ENCODE measurements around the gene RNU4-1.
A peak's percentile ranks its signal among the peaks of the same experiment; 100 is the strongest.

Gene RNU4-1

DNA sequence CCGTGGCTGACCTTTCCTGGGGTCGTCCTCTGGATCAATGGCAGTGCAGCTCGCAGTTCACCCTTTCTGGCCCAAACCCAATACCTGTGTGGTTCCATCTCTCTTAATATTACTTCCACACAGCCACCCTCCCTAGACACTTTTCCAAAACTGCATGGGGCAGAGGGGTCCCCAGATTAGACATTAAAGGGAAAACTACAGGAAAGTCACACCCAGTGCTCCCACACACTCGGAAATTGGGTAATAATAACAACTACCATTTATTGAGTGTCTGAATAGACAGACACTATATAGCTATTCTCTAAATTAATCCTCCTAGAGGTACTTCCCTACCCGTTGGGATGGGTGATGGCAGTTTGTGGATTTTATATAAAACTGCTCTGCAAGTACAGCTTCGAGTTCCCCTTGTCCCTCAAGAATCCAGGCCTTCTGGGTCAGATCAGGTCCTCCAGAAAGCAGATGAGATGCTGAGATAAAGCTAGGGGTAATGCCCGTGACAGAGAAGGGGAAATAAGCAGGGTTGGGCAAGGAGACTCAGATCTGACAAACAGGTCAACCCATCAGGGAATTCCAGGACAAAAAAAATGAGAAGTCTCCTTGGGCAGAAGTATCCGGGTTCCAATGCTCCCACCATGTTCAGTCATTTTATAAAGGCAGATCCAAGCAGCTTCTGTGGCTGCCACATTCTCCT lies 26.7 kb downstream of the RNU4-1 start:
- ATAC-seq (ENCODE audit: low read depth) = no peak
- Histone ChIP-seq H3K4me1 (ENCODE audit: insufficient read depth, poor library complexity, severe bottlenecking) (peaks cover 20% of the 10 kb centered on the region), H3K4me3 (ENCODE audit: severe bottlenecking) (no peak overlapping the region), H3K9me3 (ENCODE audit: severe bottlenecking) (no peaks in the 10 kb centered on the region), H3K36me3 (ENCODE audit: low read depth) (peaks cover 37% of the 10 kb centered on the region), H3K27me3 (ENCODE audit: insufficient read depth, poor library complexity, severe bottlenecking) (no peaks in the 10 kb centered on the region), H3K27ac (ENCODE audit: poor library complexity, severe bottlenecking) (no peak overlapping the region)
- DNase-seq (ENCODE audit: low spot score) = no peak
- TF ChIP-seq, protein P1, sequence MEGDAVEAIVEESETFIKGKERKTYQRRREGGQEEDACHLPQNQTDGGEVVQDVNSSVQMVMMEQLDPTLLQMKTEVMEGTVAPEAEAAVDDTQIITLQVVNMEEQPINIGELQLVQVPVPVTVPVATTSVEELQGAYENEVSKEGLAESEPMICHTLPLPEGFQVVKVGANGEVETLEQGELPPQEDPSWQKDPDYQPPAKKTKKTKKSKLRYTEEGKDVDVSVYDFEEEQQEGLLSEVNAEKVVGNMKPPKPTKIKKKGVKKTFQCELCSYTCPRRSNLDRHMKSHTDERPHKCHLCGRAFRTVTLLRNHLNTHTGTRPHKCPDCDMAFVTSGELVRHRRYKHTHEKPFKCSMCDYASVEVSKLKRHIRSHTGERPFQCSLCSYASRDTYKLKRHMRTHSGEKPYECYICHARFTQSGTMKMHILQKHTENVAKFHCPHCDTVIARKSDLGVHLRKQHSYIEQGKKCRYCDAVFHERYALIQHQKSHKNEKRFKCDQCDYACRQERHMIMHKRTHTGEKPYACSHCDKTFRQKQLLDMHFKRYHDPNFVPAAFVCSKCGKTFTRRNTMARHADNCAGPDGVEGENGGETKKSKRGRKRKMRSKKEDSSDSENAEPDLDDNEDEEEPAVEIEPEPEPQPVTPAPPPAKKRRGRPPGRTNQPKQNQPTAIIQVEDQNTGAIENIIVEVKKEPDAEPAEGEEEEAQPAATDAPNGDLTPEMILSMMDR (IDR thresholded peaks at IDR 0.05; ENCODE audit: poor library complexity, severe bottlenecking) = no peak

DNA sequence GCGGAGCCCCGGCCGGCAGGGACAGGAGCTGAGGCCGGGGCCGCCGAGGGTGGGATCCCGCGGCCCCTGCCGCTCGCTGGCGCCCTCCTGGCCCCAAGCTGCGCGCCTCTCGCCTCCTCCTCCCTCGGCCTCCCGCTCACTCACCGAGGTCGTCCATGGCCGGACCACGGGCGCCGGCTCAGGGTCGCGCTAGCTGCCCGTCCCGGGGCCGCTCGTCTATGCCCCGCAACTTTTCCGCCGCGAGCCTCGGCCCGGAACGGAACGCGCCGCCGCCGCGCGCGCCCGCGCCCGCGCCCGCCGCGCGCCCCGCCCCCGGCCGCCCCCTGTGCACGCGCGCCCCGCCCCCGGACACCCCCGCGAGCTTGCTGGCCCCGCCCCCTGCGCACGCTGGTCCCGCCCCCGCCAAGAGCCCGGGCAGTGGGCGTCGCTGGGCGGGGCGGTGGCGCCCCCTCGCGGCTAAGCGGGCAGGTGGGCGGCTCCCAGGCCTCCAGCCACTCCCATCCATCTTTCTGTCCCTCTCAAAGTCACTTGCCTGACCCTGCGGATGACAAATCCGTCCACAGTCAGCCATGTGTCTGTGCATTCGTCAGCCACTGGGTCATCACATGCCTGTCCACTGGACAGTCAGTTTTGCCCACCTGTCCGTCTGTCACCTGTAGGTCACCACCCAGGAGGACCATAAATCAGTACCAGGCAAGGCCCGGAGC lies 27.4 kb downstream of the RNU4-1 start, which contains the start of gene PXN:
Gene PXN, minus strand, starts transcription at position 258 of the 707 bp plus-strand sequence. Its CDS starts 101 bp downstream, at position 157.
- peak; percentile 79 for DNase-seq (ENCODE audit: low spot score)
- H3K27ac ChIP-seq (ENCODE audit: poor library complexity, severe bottlenecking) = peak within 1 kb of the TSS; percentile 100
- H3K4me1 ChIP-seq (ENCODE audit: insufficient read depth, poor library complexity, severe bottlenecking) = peaks cover 27% of the 10 kb centered on the region

DNA sequence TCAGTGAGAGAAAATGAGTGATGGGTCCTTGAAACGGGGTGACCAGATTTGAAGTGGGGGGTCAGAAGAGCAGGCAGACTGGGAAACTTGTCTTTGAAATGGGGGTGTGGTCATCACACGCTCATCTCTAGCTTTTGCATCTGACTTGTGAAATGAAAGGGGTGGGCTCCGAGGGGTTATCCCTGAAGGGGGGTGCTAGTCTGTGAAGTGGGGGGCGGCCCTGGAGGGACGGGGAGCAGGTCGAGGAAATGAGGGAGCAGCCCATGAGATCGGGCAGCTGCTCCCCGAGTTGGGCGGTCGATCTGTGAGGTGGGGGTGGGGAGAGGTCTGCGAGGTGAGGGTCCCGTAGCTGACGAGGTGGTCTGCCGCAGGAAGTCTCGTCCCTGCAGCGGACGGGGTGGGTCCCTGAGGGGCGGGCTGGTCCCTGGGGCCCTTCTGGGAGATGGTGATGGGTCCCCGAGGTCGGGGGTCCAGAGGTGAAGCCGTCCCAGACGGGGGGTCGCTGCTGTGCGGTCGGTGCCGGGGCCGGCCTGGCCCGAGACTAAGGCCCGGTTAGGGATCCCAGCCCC lies 28.0 kb downstream of the RNU4-1 start:
- peak overlapping the region; percentile 100 for H3K27ac ChIP-seq (ENCODE audit: poor library complexity, severe bottlenecking)
- no peak for ATAC-seq (ENCODE audit: low read depth)

More for the DNA sequence above, 27.4 kb downstream of the RNU4-1 start, which contains the start of gene PXN:
- H3K4me3 ChIP-seq (ENCODE audit: severe bottlenecking) = peak within 1 kb of the TSS; percentile 85
- ATAC-seq (ENCODE audit: low read depth) = peak; percentile 30; the same call in 2 of the 3 replicates
- TF ChIP-seq, protein P1 (IDR thresholded peaks at IDR 0.05; ENCODE audit: poor library complexity, severe bottlenecking) = peak; percentile 93
- H3K36me3 ChIP-seq (ENCODE audit: low read depth) = peaks cover 44% of the 10 kb centered on the region
- no peaks in the 10 kb centered on the region for H3K27me3 ChIP-seq (ENCODE audit: insufficient read depth, poor library complexity, severe bottlenecking)
- H3K9me3 ChIP-seq (ENCODE audit: severe bottlenecking) = no peaks in the 10 kb centered on the region

DNA sequence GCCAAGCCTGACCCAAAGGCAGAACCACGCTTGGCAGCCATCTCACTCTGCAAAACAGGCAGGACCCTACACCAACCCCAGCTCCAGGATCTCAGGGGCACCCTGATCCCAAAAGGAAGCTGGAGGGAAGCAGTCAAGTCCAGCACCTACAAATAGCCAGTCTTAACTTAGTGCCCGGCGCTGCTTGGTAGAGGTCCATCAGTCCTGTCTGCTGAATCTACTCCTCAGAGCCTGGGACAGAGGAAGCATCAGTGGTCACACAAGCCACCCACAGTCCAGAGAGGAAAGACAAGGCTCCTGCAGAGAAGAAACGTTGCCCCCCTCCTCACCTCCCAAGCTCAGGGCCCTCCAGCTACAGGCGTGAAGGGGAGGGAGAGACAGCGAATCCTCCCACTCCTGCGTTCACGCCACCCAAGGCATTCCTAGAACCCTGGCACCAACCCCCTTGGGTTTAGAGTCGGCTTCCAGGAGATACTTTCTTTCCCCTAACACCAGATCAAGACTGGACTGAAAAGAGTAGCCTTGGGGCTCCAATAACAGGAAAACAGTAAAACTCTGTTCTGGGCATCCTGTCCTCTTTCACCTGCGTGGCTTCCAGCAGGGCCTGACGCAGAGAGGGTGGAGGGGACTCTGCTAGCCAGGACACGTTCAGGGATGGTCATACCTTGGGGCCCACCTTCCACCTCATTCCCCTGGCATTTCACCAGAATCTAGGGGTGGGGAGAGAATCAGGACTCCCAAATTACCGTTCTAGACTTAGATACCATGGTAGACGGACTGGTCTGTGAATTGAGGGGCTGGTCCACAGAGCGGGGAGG lies 28.7 kb downstream of the RNU4-1 start:
- Histone ChIP-seq H3K4me3 (ENCODE audit: severe bottlenecking) (peak overlapping the region; percentile 85), H3K27me3 (ENCODE audit: insufficient read depth, poor library complexity, severe bottlenecking) (no peaks in the 10 kb centered on the region), H3K4me1 (ENCODE audit: insufficient read depth, poor library complexity, severe bottlenecking) (peaks cover 38% of the 10 kb centered on the region), H3K36me3 (ENCODE audit: low read depth) (peaks cover 55% of the 10 kb centered on the region), H3K27ac (ENCODE audit: poor library complexity, severe bottlenecking) (peak overlapping the region; percentile 100), H3K9me3 (ENCODE audit: severe bottlenecking) (no peaks in the 10 kb centered on the region)
- peak; percentile 59 for ATAC-seq (ENCODE audit: low read depth)
- peak; percentile 90 for DNase-seq (ENCODE audit: low spot score)
- TF ChIP-seq, protein P1 (IDR thresholded peaks at IDR 0.05; ENCODE audit: poor library complexity, severe bottlenecking) = no peak

More for the DNA sequence above, 28.0 kb downstream of the RNU4-1 start:
- DNase-seq (ENCODE audit: low spot score) = no peak
- Histone ChIP-seq H3K27me3 (ENCODE audit: insufficient read depth, poor library complexity, severe bottlenecking) (no peaks in the 10 kb centered on the region), H3K9me3 (ENCODE audit: severe bottlenecking) (no peaks in the 10 kb centered on the region), H3K4me1 (ENCODE audit: insufficient read depth, poor library complexity, severe bottlenecking) (peaks cover 31% of the 10 kb centered on the region), H3K4me3 (ENCODE audit: severe bottlenecking) (peak overlapping the region; percentile 85), H3K36me3 (ENCODE audit: low read depth) (peaks cover 48% of the 10 kb centered on the region)
- TF ChIP-seq, protein P1 (IDR thresholded peaks at IDR 0.05; ENCODE audit: poor library complexity, severe bottlenecking) = no peak
